ENCODE results near the gene C5orf22.
"Not testable (repeated sequence)": the region's sequence is repeated elsewhere in the genome, so short reads cannot be mapped to it uniquely, and the experiment has no call there.

The C5orf22 gene

DNA sequence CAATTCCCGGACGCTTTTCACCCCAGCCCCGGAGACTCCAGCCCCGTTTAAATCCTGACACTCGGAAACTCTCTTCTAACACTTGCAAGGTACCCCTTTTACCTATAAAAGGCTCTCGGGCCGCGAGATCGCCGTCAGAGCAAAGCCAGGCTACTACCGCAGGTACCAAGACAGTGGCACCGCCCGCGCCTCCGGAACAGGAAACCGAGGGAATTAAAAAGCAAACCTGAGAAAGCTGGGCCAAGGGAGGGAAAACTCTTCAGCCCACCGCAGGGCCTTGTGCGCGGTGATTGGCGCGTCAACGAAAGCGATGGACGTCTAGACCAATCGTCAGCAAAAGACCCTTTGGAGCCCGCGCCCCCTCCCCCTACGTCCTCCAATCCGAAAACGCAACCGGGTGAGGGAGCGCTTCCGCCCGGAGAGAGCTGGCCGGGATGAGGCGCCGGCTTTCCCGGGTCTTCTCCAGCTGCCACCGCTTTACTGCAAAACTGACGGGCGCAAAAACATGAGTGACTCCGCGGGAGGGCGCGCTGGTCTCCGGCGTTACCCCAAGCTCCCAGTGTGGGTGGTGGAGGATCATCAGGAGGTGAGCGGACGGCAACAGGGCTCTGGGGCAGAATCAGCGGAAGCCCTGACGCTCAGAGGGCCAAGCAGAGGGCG lies at the start of gene C5orf22, which contains the start of gene DROSHA:
Gene C5orf22, plus strand, starts transcription at position 414 of the 660 bp plus-strand sequence. Its CDS starts 92 bp downstream, at position 506.
Gene DROSHA, minus strand, starts transcription at position 206 of the 660 bp plus-strand sequence. CDS start 3,034 bp downstream, outside the sequence.
- peak; percentile 91 for DNase-seq (ENCODE audit: low read depth)

DNA sequence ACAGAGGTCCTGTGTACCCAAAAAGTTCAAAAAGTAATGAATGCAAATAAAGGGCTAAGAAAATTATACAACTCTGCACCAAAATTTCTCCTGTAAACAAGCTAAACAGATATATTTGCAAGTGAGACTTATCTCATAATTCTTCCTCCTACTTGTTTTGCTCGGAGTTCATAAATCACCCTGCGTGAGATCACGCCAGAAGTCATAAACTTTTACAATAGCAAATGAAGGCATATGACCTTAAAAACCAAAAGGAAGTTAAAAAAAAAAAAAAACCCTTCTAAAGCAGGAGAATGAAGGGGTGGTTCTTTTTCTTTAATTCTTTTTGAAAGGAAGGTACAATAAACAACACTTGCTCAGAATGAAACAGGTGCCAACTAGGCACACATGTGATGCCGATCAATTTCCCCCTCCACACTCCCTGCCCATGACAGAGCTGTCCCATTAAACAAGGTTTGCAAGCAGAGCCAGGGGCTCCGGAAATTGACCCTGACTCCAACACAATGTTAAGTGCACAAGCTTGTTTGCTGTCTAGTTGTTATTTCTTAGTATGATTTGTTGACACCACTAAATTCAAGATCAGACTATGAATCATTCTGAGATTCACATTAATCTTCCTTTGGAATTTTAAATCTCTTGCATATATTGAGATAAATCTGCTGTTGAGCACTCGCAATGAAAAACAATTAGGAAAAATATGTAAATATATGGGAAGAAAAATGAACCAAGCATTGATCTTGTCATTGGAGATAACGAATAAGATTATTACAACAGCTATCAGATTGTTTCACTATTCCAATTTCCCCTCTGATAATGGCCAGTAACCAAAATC lies 46.5 kb upstream of the C5orf22 start:
- no peak for DNase-seq (ENCODE audit: low read depth)

DNA sequence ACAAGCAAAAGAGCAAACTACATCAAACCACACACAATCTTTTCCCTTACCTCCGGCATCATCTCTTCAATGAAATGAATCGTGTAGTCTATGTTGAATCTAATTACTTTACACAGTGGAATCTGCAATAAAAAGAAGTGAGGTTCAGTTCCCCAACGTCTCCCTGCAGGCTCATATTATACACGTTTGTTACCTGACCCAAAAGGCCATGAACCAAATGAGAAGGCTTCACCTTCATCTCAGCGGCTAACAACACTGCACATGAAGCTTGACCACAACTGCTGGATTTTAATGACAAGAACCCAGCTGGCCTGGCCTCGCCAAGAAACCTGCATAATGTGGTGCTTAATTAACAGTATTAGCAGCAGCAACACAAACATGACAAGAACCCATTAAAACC lies 45.7 kb upstream of the C5orf22 start:
- no peak for DNase-seq (ENCODE audit: low read depth)

DNA sequence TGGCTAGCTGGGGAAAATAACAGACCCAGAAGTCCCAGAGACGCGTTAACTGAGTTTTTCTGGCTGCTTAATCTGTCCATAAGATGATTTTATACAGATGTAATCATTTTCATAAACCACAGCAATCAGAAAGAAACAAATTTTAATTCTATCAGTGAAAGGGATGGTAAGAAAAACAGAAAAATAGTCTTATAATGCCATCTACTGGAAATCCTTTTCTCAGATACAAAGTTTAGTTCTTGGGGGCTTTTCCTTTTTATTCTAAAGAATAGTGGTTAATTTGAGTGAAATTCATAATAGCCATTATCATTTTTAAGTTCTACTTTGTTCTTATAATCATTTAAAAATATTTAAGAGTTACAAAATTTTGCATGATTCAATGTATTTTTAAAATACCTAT lies 44.6 kb upstream of the C5orf22 start:
- no peak for DNase-seq (ENCODE audit: low read depth)

DNA sequence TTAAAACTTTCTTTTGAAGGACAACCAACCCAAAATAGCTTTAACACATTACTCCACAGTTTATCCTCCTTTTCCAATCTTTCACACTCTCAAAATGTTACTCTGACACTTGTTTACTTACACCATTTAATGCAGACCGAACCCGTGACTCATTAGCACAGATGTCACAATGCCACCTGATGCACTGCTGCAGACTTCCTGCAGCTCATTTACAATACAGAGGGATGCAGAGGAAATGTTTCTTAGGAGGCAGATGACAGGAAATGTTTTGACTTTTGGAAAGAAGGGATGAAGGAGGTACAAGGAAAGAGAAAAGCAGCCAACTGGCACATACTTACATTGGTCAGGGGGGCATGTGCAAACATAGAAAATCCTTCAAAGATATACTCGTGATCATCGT lies 39.2 kb upstream of the C5orf22 start:
- no peak for DNase-seq (ENCODE audit: low read depth)

DNA sequence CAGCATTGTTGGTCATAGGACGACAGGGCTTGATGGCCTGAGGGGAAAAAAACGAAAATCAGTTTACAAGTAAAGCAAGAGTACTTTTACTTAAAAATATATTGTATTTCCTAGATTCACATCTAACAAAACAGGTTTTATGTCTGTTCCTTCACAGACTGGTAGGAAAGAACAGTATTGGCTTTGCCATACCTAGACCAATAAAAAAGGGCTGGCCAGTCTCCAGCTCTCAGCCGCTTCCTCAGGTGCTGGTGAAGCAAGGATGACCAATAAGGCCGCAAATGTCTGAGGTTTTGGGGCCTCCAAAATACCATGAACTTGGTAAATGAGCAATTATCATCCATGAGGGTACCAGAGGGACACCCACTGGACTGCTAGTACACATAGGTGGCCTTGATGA lies 36.8 kb upstream of the C5orf22 start:
- DNase-seq (ENCODE audit: low read depth): no peak

DNA sequence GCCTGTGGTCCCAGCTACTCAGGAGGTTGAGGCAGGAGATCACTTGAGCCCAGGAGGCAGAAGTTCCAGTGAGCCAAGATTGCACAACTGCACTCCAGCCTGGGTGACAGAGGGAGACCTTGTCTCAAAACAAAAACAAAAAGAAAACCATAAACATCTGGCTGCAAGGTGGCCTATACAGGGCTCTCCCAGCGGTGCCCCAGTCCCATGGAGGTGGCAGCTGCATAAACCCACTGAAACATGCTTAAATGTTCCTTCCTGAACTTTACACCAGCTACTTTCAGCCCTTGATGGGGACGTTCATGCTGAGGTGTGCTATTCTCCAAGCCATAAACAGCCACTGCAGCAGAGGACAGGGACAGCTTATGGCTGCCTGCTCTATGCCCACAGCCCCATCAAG lies 35.8 kb upstream of the C5orf22 start:
- no peak for DNase-seq (ENCODE audit: low read depth)

DNA sequence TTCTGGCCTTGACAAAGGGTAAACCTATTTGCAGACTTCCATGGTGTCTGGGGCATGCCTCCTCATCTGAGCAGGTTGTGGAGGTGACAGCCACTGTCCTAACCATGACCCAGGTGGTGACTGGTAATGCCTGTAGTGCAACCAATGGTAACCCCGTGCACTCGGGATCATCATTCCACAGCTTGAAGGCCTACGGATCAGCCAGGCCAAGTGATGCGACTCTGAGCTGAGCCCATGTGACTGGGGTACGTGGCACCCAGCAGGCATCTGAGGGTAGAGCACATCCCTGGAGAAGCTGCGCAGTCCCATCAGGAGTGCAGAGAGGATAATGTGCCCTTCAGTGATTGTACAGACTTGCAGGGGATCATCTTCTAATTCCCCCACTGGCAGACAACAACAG lies 35.2 kb upstream of the C5orf22 start:
- no peak for DNase-seq (ENCODE audit: low read depth)

DNA sequence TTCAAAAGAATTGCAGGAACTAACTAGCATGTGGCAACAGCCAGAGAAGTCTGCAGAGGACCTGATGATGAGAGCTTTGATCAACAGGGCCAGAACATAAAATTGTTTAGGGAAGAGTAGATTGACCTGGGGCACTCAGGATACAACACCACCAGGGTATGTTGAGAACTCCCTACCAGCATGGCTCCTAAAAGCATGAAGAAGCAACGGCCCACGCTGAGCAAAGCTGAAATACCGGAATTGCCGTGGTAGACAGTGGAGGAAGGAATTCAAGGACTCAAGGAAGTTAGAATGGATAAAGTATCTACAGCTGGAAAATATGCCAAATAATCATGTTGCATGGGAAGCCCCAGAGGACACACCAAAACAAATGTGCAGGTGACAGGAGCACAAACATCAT lies 31.8 kb upstream of the C5orf22 start:
- DNase-seq (ENCODE audit: low read depth): no peak

DNA sequence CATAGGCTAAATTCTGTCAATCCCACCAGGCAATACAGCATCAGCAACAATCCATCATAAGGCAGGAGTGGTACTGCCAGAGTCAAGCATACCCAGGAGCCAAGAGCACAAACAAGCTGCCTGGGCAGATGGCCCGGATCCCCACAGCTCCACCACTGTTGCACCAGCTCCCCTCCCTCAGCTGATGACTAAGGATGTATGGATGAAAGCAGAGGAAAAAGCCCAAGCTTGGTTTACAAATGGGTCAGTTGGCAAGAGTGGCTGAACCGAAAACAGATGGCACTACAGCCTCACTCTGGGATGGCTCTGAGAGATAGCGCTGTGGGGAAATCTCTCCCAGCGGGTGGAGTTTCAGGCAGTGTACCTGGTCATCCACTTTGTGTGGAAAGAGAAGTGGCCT lies 29.6 kb upstream of the C5orf22 start:
- no peak for DNase-seq (ENCODE audit: low read depth)

DNA sequence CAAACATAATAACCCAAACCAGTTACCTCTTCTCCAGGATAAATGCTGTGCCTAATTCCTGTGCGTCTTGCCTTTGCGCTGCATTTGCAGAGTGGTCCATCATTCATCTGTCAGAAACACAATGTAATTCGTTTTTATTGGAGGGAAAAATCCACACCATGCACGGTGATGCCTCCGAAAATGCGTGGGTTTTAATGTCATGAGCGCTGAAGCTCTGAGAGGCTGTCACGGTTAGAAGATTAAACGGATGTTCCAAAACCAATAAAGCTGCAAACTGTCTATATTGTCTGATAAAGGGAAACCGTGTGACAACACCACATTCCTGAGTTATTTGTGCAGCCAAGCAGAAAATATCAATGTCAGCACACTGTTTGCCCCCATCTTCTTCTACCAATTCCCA lies 27.6 kb upstream of the C5orf22 start:
- no peak for DNase-seq (ENCODE audit: low read depth)

DNA sequence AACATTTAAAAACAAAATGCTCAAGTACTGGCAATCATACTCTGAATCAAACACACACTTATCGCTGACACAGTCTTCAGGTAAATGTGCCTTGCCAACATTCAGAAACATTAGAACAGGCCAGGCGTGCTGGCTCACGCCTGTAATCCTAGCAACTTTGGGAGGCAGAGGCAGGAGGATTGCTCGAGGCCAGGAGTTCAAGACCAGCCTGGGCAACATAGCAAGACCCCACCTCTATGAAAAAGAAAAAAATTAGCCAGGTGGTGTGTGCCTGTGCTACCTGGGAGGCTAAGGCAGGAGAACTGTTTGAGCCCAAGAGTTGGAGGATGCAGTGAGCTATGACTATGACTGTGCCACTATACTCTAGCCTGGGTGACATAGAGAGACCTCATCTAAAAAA lies 20.8 kb upstream of the C5orf22 start:
- DNase-seq (ENCODE audit: low read depth): no peak

DNA sequence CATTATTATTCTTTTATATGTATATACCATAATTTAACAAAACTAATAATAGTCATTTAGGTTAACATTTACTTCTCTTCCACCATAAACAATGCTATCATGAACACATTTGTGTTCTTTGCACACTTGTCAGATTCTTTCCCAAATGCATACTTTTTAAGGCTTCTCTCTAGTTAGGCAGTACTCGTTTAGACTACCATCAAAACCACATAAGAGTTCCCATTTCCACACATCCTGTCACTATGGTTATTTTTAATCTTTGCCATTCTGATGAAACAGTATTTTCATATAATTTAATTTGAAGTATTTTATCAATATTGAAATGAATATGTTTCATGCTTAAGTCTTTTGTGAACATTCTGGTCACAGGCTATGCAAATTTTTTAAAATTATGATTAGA lies 15.3 kb upstream of the C5orf22 start:
- no peak for DNase-seq (ENCODE audit: low read depth)

DNA sequence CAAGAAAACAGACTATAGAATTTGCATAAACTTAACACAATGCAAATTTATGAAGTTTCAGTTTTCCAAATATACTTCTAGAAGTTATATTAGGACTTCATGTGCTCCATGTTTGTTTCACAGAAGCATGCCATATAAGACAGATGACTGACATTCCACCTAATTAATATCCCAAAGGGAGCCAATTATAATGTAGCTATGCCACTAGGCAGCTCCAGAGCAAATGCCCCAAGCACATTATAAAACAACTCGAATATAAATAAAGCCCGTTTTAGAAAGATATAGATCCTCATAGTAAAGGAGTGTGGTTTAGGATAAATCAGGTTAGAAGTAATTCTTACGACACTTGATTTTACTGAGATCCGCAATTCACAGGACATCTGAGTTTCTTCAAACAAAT lies 9.1 kb upstream of the C5orf22 start:
- no peak for DNase-seq (ENCODE audit: low read depth)

DNA sequence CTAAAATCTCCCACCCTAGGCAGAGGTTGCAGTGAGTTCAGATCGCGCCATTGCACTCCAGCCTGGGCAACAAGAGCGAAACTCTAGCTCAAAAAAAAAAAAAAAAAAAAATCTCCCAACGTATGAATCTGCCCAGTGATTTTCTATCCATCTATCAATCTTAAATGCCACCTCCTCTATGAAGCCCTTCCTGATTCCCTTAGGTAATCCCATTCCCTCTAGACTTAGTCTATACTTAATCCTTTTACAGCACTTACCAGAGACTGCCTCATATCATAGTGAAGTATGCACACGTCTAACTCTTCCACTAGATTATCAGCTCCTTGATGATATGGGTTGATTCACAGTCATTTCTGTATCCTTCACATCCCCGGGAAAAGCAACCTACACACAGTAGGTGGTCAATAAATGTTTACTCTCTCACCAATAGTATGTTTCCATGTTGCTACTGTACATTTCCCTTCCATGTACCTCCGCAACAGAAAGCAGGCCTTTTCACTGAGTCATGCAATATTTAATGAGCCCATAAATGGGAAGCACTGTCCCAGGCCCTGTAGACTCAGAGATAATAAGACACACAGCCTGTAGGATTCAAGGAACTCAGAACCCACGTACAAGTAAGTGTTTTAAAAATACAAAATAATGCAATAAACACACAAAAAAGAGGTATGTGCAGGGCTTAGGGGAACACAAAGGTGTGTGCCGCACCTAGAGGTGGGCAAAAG lies 1.4 kb upstream of the C5orf22 start:
- DNase-seq (ENCODE audit: low read depth): no peak

DNA sequence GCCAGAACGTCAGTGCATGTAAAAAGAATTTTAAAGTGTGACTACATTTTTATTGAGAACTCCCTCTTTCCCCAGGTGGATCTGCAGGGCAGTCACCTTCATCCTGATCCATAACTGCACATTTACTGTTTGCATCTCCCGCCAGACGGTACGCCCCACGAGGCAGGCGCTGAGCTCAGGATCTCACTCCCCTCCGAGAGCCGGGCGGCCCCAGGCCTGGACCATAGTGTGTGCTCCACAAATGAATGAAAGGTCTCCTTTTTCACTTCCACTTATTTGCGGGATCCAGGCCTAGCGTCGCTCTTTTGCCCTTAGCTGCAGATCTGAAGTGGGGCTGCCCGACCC lies 586 bp upstream of the C5orf22 start:
- DNase-seq (ENCODE audit: low read depth): no peak

DNA sequence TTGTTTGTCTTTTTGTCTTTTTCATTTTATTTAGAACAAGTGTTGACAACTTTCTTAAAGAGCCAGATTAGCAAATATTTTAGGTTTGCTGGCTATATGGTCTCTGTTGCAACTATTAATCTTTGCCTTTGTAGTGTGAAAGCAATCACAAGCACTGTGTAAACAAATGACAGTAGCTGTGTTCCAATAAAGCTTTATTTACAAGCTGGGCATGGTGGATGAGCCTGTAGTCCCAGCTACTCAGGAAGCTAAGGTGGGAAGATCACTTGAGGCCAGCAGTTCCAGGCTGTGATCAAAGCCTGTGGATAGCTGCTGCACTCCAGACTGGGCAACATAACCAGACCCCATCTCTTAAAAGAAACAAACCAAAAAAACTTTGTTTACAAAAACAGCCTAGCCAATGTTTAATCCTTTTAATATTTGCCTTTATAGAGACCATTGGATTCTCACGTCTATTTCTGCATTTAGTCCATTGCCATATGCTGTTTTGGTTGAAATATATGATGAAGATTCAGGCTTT lies 2.5 kb downstream of the C5orf22 start:
- no peak for DNase-seq (ENCODE audit: low read depth)

DNA sequence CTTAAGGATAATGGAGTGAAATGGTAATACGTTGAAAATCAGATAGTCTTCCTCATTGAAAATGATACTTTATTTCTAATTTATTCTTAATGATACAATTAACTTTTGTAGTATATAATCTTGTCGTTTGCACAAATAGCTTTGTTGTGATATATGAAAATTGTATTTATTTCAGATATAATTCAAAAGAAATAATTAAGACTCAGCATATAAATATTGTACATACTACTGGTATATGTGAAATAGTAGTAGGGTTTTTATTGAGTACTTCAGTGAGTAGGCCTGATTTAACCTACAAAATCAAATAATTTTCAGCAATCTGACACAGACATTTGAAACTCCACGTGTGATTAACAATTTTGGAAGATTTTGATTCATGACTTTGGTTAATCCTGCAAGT lies 4.8 kb downstream of the C5orf22 start:
- DNase-seq (ENCODE audit: low read depth): no peak

DNA sequence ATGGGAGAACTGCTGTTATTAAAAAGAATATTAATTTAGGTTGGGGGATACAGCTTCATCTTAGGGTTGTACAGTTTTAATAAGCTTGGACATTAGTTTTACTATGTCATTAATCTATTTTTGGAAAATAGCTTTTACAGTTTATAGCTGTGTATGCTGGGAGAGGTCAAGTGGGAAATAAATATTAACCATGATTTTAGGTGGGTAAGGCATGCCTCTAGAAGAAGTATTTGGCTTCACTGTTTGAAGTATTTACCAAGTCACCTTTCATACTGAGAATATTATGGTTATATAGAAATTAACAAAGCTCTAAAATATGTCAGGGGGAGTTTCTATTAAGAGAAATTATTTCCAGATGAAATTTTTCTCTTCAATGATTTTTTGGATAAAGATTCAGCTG lies 5.2 kb downstream of the C5orf22 start:
- no peak for DNase-seq (ENCODE audit: low read depth)

DNA sequence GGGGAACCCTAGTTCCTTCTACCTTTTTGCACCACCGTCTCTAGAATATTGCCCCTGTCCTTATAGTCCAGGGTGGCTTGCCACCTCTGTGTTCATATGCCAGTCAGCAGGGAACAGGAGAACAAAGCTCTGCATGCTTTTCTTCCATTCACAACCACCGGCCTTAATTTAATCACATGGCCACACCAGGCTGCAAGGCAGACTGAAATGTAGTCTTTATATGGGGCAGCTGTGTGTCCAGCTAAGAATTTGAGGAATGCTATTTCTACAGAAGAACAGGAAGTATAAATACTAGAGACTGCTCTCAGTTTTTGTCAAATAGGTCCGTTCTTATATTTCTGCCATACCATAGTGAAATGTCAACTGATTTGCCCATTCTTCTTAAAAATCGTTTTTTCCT lies 5.8 kb downstream of the C5orf22 start:
- no peak for DNase-seq (ENCODE audit: low read depth)

DNA sequence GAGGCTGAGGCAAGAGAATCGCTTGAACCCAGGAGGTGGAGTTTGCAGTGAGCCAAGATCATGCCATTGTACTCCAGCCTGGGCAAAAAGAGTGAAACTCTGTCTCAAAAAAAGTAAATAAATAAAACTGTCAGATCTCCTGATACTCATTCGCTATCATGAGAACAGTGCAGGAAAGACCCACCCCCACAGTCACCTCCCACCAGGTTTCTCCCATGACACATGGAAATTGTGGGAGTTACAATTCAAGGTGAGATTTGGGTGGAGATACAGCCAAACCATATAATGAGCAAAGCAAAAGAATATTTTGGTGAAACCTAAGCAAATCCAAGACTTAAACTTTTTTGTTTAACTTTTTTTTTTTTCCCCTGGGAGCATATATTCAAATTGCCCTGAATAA lies 17.0 kb downstream of the C5orf22 start:
- DNase-seq (ENCODE audit: low read depth): not testable (repeated sequence)

DNA sequence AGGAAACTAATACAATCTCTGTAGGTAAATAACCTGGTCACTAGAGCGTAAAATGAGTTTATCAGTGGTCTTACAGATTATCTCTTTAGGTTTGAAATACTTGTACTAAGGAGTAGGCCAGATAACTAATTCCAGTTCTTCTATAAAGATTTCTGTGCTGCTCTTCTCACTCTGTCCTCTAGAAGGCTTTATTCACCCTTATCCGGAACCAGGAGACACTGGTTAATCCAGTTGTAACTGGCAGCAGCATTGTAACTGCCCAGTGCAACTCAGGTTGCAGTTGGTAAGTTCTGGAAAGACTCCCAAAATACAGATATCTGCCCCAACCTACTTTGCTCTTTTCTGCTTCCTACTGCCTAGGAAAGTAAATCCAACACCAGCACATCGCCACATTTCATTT lies 19.8 kb downstream of the C5orf22 start:
- no peak for DNase-seq (ENCODE audit: low read depth)

DNA sequence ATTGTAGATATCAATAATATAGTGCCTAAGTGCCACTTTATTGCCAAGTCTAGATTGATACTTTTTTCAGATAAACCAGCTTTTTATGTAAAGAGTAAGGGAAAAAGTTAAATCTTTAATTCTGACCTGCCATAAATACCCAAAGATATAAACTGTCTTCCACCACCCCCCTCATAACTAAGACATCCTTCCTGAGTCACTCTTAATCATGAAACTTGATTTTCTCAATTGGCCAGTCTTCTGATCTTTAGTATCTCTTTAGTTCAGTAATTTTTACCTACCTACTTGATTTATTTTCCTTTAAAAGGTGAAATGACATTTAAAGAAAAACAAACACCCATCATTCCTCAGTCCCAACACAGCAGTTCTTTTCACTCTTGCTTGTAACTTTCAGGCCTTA lies 21.8 kb downstream of the C5orf22 start:
- no peak for DNase-seq (ENCODE audit: low read depth)
